Right ventricle myocardium superior (tissue), 1 donor: ENCODE measurements around the gene TEDC2. TPM values are rescaled to one million over a fixed set of nuclear protein-coding genes. Genes with fewer than 3 reads are reported as not detected.
A peak's percentile ranks its signal among the peaks of the same experiment; 100 is the strongest.

Experiments
- ATAC-seq: fragments of 200-7000 bp; cut with Tn5 transposase; one replicate; pipeline ENCODE4 v1.9.1; 2020; ENCODE audit warnings: mild to moderate bottlenecking; ENCODE audit not compliant: poor library complexity
- DNase-seq: peaks from one replicate; pipeline ENCODE4 v3.0.0-alpha.2; 2020
- intact Hi-C: fragments of 100-400 bp; cut with DNase I; formaldehyde crosslinking; loops from one replicate; pipeline ENCODE4 v1.11.2; 2022
- total RNA-seq: library from RNA; stranded (reverse); fragmentation: NEBNext Ultra II Directional; extraction: Animal tissue kit (Norgen Biotek cat#: 25700); gene quantifications from one replicate; pipeline ENCODE4 v1.2.1, GENCODE V29; 2021
- donor health status: DM: no; HTN: yes; CAD: no; lungs with severe emphysema.

TEDC2 gene
- total RNA-seq, 1 donor from 2014 or later: 1.0 TPM

DNA sequence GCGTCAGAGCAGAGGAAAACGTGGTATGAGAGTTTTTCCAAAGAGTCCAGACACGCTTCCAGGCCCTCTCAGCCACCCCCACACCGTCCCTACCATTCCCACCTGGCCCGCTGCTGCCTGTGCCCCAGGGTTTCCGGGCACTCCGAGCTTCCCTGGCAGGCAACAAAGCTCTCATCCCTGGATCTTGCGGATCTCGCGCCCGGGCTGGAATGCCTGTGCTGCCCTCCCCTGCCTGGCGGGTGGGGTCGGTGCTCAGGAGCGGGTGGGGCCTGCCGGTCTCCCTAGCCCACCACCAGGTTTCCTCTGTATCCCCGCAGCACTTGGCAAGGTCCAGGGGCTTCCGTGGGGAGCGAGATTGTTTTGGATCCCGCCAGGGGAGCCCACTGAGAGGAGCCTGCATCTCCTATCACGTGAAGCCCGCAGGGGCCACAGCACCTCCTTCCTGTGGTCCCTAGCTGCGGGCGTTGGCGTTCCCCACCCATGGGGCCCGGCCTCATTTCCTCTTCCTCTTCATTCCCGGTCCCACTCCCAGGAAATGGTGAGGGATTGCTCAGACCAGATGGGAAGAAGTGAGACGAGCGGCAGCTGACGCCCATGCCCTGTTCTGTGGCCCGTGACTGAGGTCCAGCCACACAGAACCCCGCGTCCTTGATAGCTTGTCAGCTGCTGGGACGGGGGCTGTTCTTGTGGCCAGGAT, 26.1 kb downstream of the TEDC2 start:
- no peak for ATAC-seq
- intact Hi-C loops: no loop called here

DNA sequence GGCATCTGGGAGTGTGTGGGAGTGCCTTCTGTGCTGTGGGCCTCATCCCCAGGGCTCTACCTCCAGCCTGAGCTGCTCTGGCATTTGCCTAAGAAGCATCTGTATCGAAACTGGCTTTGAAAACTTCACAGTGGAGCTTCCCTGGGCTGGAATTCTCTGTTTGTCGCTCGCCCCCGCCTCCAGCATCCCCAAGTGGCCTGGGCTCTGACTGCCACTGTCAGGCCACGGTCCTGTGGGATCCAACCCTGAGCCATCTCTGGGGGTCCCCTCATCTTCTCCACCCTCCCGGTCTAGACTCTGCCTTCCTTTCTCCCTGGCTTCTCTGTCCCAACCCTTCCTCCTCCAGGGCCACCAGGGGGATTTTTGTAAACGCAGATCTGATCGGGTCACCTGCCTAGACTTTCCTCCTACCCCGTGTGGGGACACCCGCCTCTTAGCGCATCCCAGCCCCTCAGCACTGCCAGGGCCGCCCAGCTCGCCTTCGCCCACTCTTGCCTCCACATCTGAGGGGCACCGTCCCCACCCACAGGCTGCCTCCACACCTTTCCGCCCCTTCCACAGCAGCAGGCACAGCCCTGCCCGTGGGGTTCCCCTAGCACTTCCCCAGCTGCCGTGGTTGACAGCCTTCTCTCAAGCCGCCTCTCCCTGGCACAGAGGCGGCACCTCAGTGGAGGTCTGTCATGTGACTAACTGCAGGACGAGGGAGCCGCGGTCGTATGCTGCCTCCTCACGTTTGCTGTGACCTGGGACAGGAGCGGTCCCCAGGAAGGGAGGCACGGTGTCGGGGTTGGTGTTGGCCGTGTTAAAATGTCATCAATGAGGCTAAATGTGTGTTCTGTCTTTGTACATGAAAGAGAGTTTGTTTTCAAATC, 27.0 kb downstream of the TEDC2 start:
- intact Hi-C loops: no loop called here
- ATAC-seq: peak; percentile 81
- peak; percentile 76 for DNase-seq

More for the DNA sequence above, 26.1 kb downstream of the TEDC2 start:
- peak; percentile 38 for DNase-seq

DNA sequence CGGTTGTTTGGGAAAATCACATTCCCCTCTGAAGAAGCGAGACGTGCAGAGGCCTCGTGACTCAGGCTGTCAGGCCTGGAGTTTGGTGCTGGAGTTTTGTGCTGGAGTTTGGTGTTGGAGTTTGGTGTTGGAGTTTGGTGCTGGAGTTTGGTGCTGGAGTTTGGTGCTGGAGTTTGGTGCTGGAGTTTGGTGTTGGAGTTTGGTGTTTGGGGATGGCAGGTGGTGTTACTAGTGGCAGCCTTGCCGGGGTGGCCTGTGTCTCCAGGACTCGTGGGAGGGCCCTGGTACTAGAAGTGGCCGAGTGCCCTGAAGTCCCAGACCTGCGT, 27.6 kb downstream of the TEDC2 start:
- DNase-seq (no peak), ATAC-seq (no peak)
- intact Hi-C loops: no loop called here

DNA sequence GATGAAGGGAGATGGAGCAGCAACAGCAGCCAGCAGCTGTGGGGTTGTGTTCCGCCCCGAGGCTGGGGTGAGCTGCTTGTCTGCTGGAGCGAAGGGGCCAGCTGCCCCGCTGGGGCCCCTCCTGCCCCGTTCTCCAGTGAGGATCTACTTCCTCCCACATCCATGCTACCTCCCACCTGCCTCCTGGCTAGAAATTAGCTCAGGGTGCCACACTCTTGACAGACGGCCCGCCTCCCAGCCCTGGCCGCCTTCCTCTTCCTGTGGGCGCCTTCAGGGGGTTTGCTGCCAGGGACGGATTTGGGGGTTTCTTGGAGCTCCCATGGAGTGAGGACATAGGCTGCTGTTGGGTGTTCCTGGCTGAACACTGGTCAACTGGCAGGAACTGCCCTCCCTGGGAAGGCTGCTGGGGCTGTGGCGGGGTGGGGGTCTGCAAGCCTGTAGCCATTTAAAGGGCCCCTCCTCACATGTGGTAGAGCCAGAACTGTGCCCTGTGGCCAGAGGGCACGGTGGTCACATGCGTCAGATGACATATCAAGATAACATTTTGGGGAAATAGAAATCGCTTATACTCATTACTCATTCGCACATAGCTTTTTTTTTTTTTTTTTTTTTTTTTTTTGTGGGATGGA, 28.1 kb downstream of the TEDC2 start:
- ATAC-seq (no peak), DNase-seq (peak; percentile 40)
- intact Hi-C loops: no loop called here

DNA sequence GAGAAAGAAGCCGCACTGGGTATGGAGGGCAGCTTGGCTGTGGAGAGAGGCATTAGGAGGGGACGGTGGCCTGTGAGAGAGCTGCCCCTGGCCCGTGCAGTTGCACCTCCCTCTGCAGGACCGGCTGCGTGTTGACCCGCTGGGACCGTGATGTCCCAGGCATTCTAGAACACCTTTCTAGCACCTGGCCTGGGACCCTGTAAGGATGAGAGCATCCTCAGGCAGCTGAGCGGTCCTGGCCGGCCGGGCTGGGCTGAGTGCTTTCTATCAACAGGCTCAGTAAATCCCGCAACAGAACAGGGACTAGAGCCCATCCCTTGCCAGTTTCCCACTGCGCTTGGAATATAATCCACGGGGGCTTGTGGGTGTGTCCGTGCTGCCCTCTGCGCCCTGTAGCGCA, 29.7 kb downstream of the TEDC2 start:
- no peak for DNase-seq
- intact Hi-C loops: no loop called here
- no peak for ATAC-seq

DNA sequence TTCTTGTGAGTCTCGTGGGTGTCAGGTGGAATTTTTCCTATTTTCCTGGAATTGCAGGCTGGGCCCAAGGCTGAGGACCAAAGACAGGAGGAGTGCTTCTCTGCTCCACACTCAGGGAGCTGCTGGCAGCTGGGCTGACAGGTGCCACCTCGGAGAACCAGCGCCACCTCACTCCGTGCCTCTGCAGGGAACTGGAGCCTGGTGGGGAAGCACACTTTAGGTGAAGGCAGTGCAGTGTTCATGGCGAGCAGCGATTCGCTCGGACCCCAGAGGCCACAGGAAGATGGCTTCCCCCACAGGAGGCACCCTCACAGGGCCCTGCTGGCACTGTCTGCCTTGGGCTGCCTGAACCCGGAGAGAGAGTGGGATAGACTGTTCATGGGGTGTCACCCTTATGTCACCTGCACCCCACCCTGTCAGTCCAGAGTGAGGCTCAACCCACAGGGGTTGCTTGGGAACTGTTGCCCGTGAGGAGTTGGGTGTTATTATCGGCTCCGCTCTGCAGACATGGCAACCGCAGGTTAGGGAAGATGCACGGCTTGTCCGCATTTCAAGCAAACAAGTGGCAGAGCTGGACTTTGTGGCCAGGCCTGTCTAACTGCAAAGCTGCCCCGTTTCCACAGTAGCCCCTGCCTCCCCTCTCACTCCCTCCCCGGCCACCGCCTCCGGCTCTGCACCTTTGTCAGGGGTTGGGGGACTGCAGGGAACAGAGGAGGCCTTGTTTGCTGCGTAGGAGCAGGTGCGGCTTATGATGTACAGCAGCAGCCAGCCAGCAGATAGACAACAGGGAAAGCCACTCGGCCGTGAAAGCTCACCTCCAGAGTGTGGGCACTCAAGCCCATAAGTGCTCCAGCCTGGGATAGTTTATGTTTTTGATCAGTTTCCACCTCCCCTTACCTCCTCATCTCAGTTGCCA, 30.5 kb downstream of the TEDC2 start:
- DNase-seq (no peak), ATAC-seq (no peak)
- intact Hi-C loops: no loop called here

DNA sequence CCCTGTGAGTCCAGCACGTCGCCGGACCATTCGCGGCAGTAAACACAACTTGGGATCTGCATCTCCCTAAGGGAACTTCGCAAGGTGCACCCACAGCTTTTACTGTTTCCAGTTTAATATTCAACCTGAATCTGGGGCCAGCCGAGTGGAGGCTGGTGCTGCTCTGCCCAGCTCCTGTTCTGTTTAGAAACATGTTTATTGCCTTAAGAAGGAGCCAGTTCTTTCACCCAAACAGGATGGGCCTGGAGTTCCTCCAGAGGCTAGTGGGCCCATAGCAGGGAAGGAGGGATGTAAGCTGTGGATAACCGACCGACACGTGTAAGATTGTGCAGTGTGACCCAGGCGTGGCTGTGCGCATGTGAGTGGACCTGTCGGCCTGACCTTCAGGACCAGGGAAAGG, 32.4 kb downstream of the TEDC2 start:
- intact Hi-C loops: no loop called here
- ATAC-seq: no peak
- no peak for DNase-seq

DNA sequence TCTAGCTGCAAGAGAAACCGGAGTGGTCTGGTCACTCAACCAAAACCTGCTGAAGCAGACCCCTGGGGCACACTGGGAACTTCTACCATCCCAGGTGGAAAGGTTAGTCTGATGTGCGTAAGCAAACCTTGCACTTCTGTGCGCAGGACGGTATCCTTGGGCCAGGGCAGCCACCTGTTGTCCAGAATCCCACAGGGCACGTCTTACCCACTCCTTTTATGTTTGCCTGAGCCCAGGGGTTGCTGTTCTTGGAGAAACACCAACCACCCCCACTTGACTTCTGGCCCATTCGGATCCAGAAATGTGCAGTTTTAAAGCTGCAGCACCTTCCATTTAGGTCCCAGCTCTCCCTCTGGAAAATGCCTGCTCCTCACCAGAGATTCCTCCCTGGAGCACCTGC, 33.7 kb downstream of the TEDC2 start:
- DNase-seq (no peak), ATAC-seq (no peak)
- intact Hi-C loops: no loop called here

DNA sequence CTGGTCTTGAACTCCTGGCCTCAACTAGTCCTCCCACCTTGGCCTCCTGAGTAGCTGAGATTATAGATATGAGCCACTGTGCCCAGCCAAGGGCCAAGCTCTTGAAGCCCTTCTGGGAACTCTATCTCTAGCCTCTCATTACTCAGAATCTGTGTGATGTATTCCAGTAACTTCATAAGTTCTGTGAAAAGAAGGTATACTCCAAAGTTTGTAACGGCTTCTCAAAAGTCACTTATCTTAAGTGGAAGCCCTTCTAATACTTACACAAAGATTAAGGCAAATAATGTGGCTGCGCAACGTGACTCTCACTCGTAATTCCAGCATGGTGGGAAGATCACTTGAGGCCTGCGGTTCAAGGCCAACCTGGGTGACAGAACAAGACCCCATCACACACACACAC, 34.7 kb downstream of the TEDC2 start:
- ATAC-seq (no peak), DNase-seq (no peak)
- intact Hi-C loops: no loop called here

DNA sequence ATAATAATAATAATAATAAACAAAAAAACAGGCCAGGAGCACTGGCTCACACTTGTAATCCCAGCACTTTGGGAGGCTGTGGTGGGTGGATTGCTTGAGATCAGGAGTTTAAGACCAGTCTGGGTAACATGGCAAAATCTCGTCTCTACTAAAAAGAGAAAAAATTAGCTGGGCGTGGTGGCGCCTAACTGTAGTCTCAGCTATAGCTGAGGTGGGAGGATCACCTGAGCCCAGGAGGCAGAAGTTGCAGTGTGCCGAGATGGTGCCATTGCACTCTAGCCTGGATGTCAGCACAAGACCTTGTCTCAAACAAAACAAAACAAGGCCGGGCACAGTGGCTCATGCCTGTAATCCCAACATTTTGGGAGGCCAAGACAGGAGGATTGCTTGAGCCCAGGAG, 35.1 kb downstream of the TEDC2 start:
- DNase-seq (no peak), ATAC-seq (no peak)
- intact Hi-C loops: no loop called here

DNA sequence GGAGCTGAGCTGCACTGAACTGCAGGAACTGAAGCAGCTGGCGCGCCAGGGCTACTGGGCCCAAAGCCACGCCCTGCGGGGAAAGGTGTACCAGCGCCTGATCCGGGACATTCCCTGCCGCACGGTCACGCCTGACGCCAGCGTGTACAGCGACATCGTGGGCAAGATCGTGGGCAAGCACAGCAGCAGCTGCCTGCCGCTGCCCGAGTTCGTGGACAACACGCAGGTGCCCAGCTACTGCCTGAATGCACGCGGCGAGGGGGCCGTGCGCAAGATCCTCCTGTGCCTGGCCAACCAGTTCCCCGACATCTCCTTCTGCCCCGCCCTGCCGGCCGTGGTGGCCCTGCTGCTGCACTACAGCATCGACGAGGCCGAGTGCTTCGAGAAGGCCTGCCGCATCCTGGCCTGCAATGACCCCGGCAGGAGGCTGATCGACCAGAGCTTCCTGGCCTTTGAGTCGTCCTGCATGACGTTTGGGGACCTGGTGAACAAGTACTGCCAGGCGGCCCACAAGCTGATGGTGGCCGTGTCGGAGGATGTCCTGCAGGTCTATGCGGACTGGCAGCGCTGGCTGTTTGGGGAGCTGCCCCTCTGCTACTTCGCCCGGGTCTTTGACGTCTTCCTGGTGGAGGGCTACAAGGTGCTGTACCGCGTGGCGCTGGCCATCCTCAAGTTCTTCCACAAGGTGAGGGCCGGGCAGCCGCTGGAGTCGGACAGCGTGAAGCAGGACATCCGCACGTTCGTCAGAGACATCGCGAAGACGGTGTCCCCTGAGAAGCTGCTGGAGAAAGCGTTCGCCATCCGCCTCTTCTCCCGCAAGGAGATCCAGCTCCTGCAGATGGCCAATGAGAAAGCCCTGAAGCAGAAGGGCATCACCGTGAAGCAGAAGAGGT, 36.6 kb downstream of the TEDC2 start:
- DNase-seq: no peak
- intact Hi-C loops: no loop called here
- ATAC-seq: no peak

DNA sequence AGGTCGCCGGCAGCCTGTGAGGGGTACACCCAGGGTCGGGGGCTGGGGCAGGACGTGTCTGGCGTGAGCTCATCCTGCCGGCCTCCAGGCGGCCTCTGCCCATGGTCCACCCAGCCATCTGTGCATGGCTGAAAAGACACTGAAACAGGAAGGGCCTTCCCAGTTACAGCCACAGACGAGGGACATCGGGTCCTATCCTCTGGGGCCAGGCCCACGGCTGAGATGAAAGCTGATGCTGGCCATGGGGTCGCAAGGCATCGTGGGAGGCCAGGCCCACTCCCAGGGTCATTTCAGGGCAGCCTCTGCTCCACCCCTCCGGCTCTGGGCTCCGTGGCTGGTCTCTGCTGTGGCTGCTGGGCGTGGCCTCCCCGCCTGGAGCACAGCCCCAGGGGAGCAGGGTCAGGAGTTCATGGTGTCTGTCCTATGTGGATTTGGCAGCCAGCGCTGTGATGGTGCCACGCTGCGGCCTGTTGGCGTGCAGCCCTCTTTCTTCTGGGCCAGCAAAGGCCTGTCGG, 37.3 kb downstream of the TEDC2 start:
- DNase-seq: peak; percentile 91
- intact Hi-C loops: no loop called here
- peak; percentile 75 for ATAC-seq

DNA sequence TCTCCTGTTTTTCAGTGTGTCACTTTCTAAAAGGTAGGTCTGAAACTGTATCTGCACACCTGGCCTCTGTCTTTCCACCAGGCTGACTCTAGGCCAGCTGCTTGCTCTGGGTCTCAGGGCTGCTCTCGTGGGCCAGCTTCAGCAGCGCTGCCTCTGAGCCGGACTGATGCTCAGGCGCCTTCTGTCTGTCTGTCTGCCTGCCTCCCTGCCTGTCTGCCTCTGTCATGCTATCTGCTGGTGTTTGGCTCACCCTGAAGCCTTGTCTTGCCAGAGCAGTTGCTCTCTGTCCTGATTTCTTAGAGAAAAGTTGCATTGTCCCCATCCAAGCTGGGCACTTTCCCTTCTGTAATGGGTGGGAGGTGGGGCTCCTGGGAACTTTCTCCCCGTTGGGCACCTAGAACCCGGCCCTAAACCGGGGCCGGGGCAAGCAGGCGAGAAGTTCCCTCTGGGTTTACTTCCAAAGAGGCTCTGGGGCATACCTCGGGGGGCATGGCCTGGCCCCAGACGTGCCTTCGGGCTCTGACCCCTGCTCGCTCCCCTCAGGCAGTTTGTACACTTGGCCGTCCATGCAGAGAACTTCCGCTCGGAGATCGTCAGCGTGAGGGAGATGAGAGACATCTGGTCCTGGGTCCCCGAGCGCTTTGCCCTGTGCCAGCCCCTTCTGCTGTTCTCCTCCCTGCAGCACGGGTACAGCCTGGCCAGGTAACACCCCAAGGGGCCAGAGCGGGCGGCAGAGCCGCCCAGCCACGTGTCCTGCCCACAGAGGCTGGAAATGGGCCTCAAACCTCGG, 38.0 kb downstream of the TEDC2 start:
- intact Hi-C loops: no loop called here
- peak; percentile 3 for ATAC-seq
- no peak for DNase-seq

DNA sequence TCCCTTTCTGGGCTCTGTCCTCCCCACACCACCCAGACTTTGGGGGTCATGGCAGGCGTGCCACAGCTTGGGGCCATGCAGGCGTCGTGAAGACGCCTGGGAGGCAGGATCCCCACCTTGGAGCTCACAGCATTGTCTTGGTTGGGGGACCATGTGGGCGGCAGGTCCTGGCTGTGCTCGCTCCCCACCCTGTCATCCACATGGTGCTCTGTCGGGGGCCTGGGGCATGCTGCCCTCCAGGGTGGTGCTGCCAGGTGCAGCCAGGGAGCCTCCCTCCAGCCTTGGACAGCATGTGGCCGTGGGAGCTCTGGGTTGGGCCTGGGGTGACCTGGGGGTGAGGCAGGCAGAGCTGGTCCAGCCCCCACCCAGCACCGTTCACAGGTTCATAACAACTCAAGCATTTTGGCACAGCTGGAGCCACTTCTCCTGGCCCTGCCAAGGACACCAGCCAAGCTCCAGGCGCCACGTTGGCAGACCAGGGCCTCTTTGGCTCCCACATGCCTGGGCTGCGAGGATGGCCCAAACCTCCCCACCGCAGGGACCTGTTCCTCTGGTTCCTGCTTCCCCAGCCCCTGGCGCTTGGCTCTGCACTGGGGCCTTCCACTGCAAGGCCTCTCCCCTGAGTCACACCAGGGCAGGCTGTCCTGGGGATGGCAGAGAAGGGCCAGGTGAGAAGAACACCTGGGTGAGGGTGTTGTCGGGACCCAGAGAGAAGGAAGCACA, 38.8 kb downstream of the TEDC2 start:
- ATAC-seq (peak; percentile 57), DNase-seq (peak; percentile 78)
- intact Hi-C loops: no loop called here

DNA sequence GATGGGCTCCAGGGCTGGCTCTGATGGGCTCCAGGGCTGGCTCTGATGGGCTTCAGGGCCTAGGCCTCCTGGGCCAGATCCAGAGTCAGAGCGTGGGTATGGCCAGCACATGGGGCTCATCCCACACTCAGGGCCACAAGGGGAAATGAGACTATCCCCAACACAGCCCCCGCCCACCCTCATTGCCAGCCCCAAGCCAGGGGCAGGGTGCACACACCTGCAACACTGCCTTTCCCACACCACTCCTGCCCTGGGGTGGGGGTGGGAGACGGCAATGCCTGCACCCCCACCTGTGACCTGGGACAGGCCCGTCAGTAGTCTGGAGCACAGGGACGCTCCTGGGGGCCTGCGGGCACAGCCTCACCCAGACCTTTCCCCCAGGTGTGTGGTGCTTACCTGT, 39.5 kb downstream of the TEDC2 start:
- no peak for DNase-seq
- intact Hi-C loops: no loop called here
- no peak for ATAC-seq

DNA sequence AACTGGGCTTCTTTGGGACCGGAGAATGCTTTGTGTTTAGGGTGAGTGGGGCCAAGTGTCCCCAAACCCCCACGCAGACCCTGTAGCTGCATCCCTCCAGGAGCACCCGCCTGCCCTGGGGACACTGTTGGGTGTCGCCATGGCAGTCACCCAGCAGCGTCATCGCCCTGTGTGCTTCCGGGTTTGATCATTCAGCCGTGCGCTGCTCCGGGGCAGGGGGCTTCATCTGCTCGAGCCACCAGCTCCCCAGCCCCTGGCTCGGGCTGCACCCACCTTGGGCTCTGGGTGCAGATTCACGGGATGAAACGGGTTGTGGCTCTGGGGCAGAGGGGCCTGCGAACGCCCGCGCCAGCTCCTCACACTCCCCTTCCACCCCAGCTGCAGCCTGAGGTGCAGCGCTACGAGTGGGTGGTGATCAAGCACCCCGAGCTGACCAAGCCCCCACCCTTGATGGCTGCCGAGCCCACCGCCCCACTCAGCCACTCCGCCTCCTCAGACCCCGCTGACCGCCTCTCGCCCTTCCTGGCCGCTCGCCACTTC, 40.1 kb downstream of the TEDC2 start:
- intact Hi-C loops: loop anchor here (5.0 kb wide), 1 partner anchor 158 kb away; the partner anchor contains the start of gene ABCA3

More for the DNA sequence above, 40.1 kb downstream of the TEDC2 start:
- no peak for ATAC-seq
- DNase-seq: no peak
